Nephron progenitor cell (in vitro differentiated cells): Measurements from ENCODE around the gene IP6K1.
"Not testable (repeated sequence)": the region's sequence is repeated elsewhere in the genome, so short reads cannot be mapped to it uniquely, and the experiment has no call there.

Source experiments
- DNase-seq: peaks from one replicate; pipeline ENCODE4 v3.0.0; 2021
- H3K27ac Mint-ChIP-seq: 2 replicates; pipeline ENCODE4 v1.8.0; 2021; ENCODE audit warnings: mild to moderate bottlenecking, moderate library complexity, mixed read lengths
- H3K27me3 Mint-ChIP-seq: 2 replicates; pipeline ENCODE4 v1.8.0; 2021; ENCODE audit warnings: mild to moderate bottlenecking, low read depth, mixed read lengths; ENCODE audit not compliant: poor library complexity
- H3K36me3 Mint-ChIP-seq: 2 replicates; pipeline ENCODE4 v1.8.0; 2021; ENCODE audit warnings: low read depth, mixed read lengths
- H3K4me1 Mint-ChIP-seq: 2 replicates; pipeline ENCODE4 v1.8.0; 2021; ENCODE audit warnings: mixed read lengths
- H3K4me3 Mint-ChIP-seq: 2 replicates; pipeline ENCODE4 v1.8.0; 2021; ENCODE audit warnings: mild to moderate bottlenecking, moderate library complexity, mixed read lengths
- H3K9me3 Mint-ChIP-seq: 2 replicates; pipeline ENCODE4 v1.8.0; 2021; ENCODE audit warnings: mild to moderate bottlenecking, moderate library complexity, mixed read lengths
- CTCF ChIP-seq: fragments of 200-600 bp; sonication (generic); IDR thresholded peaks from 2 replicates; pipeline ENCODE4 v1.5.0; 2021; ENCODE audit warnings: antibody characterized with exemption

The IP6K1 gene

GRCh38 chr3:49790626-49791411 lies 4.5 kb upstream of the IP6K1 start:
- no peak for TF ChIP-seq CTCF
- Mint-ChIP-seq H3K4me1 (peaks cover 26% of the 10 kb centered on the region), H3K9me3 (no peaks in the 10 kb centered on the region), H3K4me3 (no peak overlapping the region), H3K27ac (peak overlapping the region; percentile 16), H3K36me3 (no peaks in the 10 kb centered on the region), H3K27me3 (peaks cover 10% of the 10 kb centered on the region)
- no peak for DNase-seq

- no peak for TF ChIP-seq CTCF
- no peak overlapping the region for H3K4me3 Mint-ChIP-seq
- no peak overlapping the region for H3K27ac Mint-ChIP-seq
- H3K9me3 Mint-ChIP-seq = no peaks in the 10 kb centered on the region
- peaks cover 41% of the 10 kb centered on the region for H3K4me1 Mint-ChIP-seq
- peaks cover 15% of the 10 kb centered on the region for H3K36me3 Mint-ChIP-seq
- H3K27me3 Mint-ChIP-seq = peaks cover 4% of the 10 kb centered on the region
- no peak for DNase-seq
Measured at GRCh38 chr3:49788056-49788455, 1.7 kb upstream of the IP6K1 start.

GRCh38 chr3:49787536-49787935 lies 1.2 kb upstream of the IP6K1 start:
- Mint-ChIP-seq H3K27ac (no peak overlapping the region), H3K27me3 (no peaks in the 10 kb centered on the region), H3K4me3 (no peak overlapping the region), H3K4me1 (peaks cover 41% of the 10 kb centered on the region), H3K9me3 (no peaks in the 10 kb centered on the region), H3K36me3 (peaks cover 15% of the 10 kb centered on the region)
- TF ChIP-seq CTCF = no peak
- DNase-seq = no peak

GRCh38 chr3:49787182-49787464 lies 781 bp upstream of the IP6K1 start:
- Mint-ChIP-seq H3K4me3 (peak overlapping the region; percentile 87), H3K36me3 (peaks cover 19% of the 10 kb centered on the region), H3K27me3 (no peaks in the 10 kb centered on the region), H3K9me3 (no peaks in the 10 kb centered on the region), H3K4me1 (peaks cover 41% of the 10 kb centered on the region), H3K27ac (no peak overlapping the region)
- no peak for DNase-seq
- TF ChIP-seq CTCF = no peak

- peaks cover 45% of the 10 kb centered on the region for H3K4me1 Mint-ChIP-seq
- H3K4me3 Mint-ChIP-seq = peak overlapping the region; percentile 87
- peak overlapping the region; percentile 83 for H3K27ac Mint-ChIP-seq
- no peaks in the 10 kb centered on the region for H3K9me3 Mint-ChIP-seq
- no peaks in the 10 kb centered on the region for H3K27me3 Mint-ChIP-seq
- no peak for DNase-seq
- peaks cover 25% of the 10 kb centered on the region for H3K36me3 Mint-ChIP-seq
- no peak for TF ChIP-seq CTCF
Measured at GRCh38 chr3:49785565-49786356, 581 bp downstream of the IP6K1 start.

GRCh38 chr3:49782277-49782676 lies 4.1 kb downstream of the IP6K1 start:
- not testable (repeated sequence) for DNase-seq, H3K27me3 Mint-ChIP-seq, H3K27ac Mint-ChIP-seq, H3K4me3 Mint-ChIP-seq, H3K9me3 Mint-ChIP-seq
- Mint-ChIP-seq H3K4me1 (peaks cover 44% of the 10 kb centered on the region), H3K36me3 (peaks cover 55% of the 10 kb centered on the region)
